K562 (cell line): ENCODE measurements around the gene NDC1. TPM values are rescaled to one million over a fixed set of nuclear protein-coding genes. Genes with fewer than 3 reads are reported as not detected.

Experiments
- ATAC-seq: fragments of 200-7000 bp; cut with Tn5 transposase; 3 replicates; pipeline ENCODE4 v1.9.1; 2020; ENCODE audit warnings: moderate library complexity
- BruUV-seq: library from RNA; stranded (reverse); fragments of 400-500 nt; replicated peaks from 2 replicates; lab custom pipeline; 2021; lab: Mats Ljungman, UMichigan
- CTCF ChIA-PET: fragments of 300-600 bp; formaldehyde crosslinking; extraction: SDS; loops from one replicate; lab custom pipeline; 2021; ENCODE audit warnings: low intra/inter-chr PET ratio; lab: Yijun Ruan, JAX
- POLR2A ChIA-PET: fragments of 300-600, 350-650 bp; sonication (Branson Sonifier 250); formaldehyde crosslinking; extraction: SDS; loops from one replicate; lab custom pipeline; 2021; ENCODE audit warnings: antibody characterized with exemption, inconsistent platforms; lab: Yijun Ruan, JAX
- DNase-seq, 4 experiments: peaks; one replicate each; pipeline versions ENCODE4 v3.0.0 to v3.0.0-alpha.2; 2011 to 2018; ENCODE audit warnings: low spot score in 3 of 4, mixed read lengths in 3 of 4; ENCODE audit errors: extremely low read depth in 1 of 4
- FAIRE-seq: peaks from 2 replicates; lab custom pipeline; 2011; peaks lifted over from hg19 to GRCh38; lab: Jason Lieb, UNC
- H2AFZ ChIP-seq: 2 replicates; pipeline ENCODE4 v1.6.0; 2011; ENCODE audit warnings: low read depth, low read length, control low read depth, inconsistent platforms
- H3K27ac ChIP-seq: fragments of 200-600 bp; 3 replicates; pipeline ENCODE4 v1.8.0; 2011; ENCODE audit warnings: low read depth, mild to moderate bottlenecking, control low read depth, inconsistent platforms, low read length, moderate library complexity, mixed read lengths; ENCODE audit errors: extremely low read depth
- H3K27me3 ChIP-seq, 2 experiments: fragments of 300-600 bp in 1 of 2; 2 replicates in 1 of 2; 3 replicates in 1 of 2; pipeline versions ENCODE4 v1.6.0 to v1.8.0; 2011; ENCODE audit warnings: inconsistent platforms in 2 of 2, low read length in 2 of 2, mild to moderate bottlenecking in 1 of 2, mixed read lengths in 1 of 2, moderate library complexity in 1 of 2; ENCODE audit not compliant: control insufficient read depth in 2 of 2, insufficient read depth in 2 of 2
- H3K36me3 ChIP-seq: fragments of 300-600 bp; 3 replicates; pipeline ENCODE4 v1.8.0; 2011; ENCODE audit warnings: mild to moderate bottlenecking, low read length, inconsistent platforms; ENCODE audit not compliant: control insufficient read depth, insufficient read depth
- H3K4me1 ChIP-seq, 2 experiments: fragments of 200-600 bp in 1 of 2; replicated peaks in 1 of 2; 2 replicates in 1 of 2; 3 replicates in 1 of 2; pipeline versions ENCODE4 v1.5.1 to v1.8.0; 2011; ENCODE audit warnings: inconsistent platforms in 2 of 2, low read length in 2 of 2, mild to moderate bottlenecking in 1 of 2, mixed read lengths in 1 of 2, moderate library complexity in 1 of 2; ENCODE audit not compliant: control insufficient read depth in 2 of 2, insufficient read depth in 2 of 2
- H3K4me2 ChIP-seq: 2 replicates; pipeline ENCODE4 v1.6.1; 2011; ENCODE audit warnings: low read length, control low read depth, inconsistent platforms, mixed read lengths; ENCODE audit not compliant: insufficient read depth
- H3K4me3 ChIP-seq: fragments of 200-600 bp; sonication (generic), shearing (Covaris generic); 2 replicates; pipeline ENCODE4 v1.5.1; 2016; ENCODE audit warnings: control low read depth, inconsistent platforms
- H3K79me2 ChIP-seq: fragments of 200-600 bp; 3 replicates; pipeline ENCODE4 v1.8.0; 2011; ENCODE audit warnings: low read length, inconsistent platforms; ENCODE audit not compliant: control insufficient read depth, insufficient read depth
- H3K9ac ChIP-seq, 2 experiments: 2 replicates each; pipeline versions ENCODE4 v1.6.0 to v1.6.1; 2011; ENCODE audit warnings: low read depth in 2 of 2, low read length in 2 of 2, control low read depth in 1 of 2, inconsistent platforms in 1 of 2, mild to moderate bottlenecking in 1 of 2, mixed read lengths in 1 of 2; ENCODE audit not compliant: insufficient read depth in 1 of 2
- H3K9me1 ChIP-seq: one replicate; pipeline ENCODE4 v1.6.0; 2011; ENCODE audit warnings: inconsistent platforms, mild to moderate bottlenecking, low read length, moderate library complexity; ENCODE audit not compliant: control insufficient read depth, insufficient read depth
- H3K9me3 ChIP-seq: replicated peaks from 2 replicates; pipeline ENCODE4 v1.5.1; 2011; ENCODE audit warnings: low read depth, low read length, inconsistent platforms; ENCODE audit not compliant: control insufficient read depth, insufficient read depth
- H4K20me1 ChIP-seq: replicated peaks from 2 replicates; pipeline ENCODE4 v1.6.1; 2011; ENCODE audit warnings: low read length, inconsistent platforms, mixed read lengths; ENCODE audit not compliant: control insufficient read depth, insufficient read depth
- EHMT2 ChIP-seq: fragments of 450-650 bp; IDR thresholded peaks from 2 replicates; pipeline ENCODE4 v1.6.1; 2018; ENCODE audit warnings: antibody characterized with exemption
- ZHX1 ChIP-seq: fragments of 150-350 bp; conservative IDR thresholded peaks from 2 replicates; pipeline ENCODE4 v1.6.1; 2014; ENCODE audit warnings: low read length
- ZNF668 ChIP-seq: fragments of 250-450 bp; sonication (Bioruptor Pico); IDR thresholded peaks from 2 replicates; pipeline ENCODE4 v1.8.0; 2022; ENCODE audit warnings: mild to moderate bottlenecking, inconsistent platforms
- WGBS: fragments of 100-300 bp; shearing (Covaris generic); methylation state at CpG from one replicate; pipeline ENCODE4 v1.1.6; 2016; ENCODE audit warnings: low coverage, mixed read lengths; ENCODE audit not compliant: insufficient coverage; ENCODE audit errors: missing lambda C conversion rate; 5-methylcytosine and 5-hydroxymethylcytosine counted together
- in situ Hi-C: fragments of 300-500 bp; cut with MboI; formaldehyde crosslinking; loops from 4 replicates; pipeline ENCODE4 v1.15.0; 2018; ENCODE audit warnings: inconsistent platforms, mixed read lengths
- intact Hi-C: fragments of 100-400 bp; cut with micrococcal nuclease; formaldehyde crosslinking; loops from 2 replicates; pipeline ENCODE4 v1.14.2; 2022
- polyA plus RNA-seq, 8 experiments: library from polyadenylated mRNA; depleted of rRNA in 4 of 8; stranded (reverse) in 5 of 8; unstranded in 3 of 8; fragments of >200 nt; fragmentation: Nextera tagmentation in 2 of 8; fragmentation: Illumina TruSeq in 1 of 8; extraction: Ambion mirVana in 2 of 8; extraction: Trizol in 1 of 8; gene quantifications; 2 replicates each; pipeline versions ENCODE4 v1.2.1 to v1.2.3, GENCODE V29; 2011 to 2014; ENCODE audit warnings: inconsistent platforms in 1 of 8, missing spikeins in 1 of 8
- total RNA-seq, 7 experiments: library from RNA; depleted of rRNA in 6 of 7; stranded (reverse); fragments of >200 nt in 6 of 7; fragmentation: Illumina TruSeq in 2 of 7; extraction: Trizol in 2 of 7; gene quantifications; 2 replicates each; pipeline versions ENCODE4 v1.2.1 to v1.2.3, GENCODE V29; 2011 to 2021; ENCODE audit warnings: low replicate concordance in 1 of 7

NDC1 gene
- total and polyA plus RNA-seq, 9 of the 15 experiments (the other 6 are each of a cell fraction or from before 2014, with no cell fraction given) = 26.9 to 102 (median 64.5) TPM

- CTCF ChIA-PET = no interaction called here
- FAIRE-seq (no peak), DNase-seq (no peak), ATAC-seq (no peak)
- no peaks in the 10 kb centered on the region for H3K36me3 ChIP-seq
- POLR2A ChIA-PET = interaction anchor here (1.1 to 2.0 kb wide), 3 partner anchors 10 to 36 kb away, joined by 3 to 7 read pairs (median 5); no protein-coding TSS in a partner anchor
- no peak overlapping the region for H3K9ac ChIP-seq
- intact Hi-C loops (no loop called here), in situ Hi-C loops (no loop called here)
- peaks cover 39 to 43% of the 10 kb centered on the region in 2 experiments for H3K27me3 ChIP-seq
- 0% methylated on average over 8 of the region's 8 CpGs for WGBS
- H3K27ac ChIP-seq = no peak overlapping the region
- TF ChIP-seq ZNF668 (no peak), ZHX1 (no peak), EHMT2 (no peak)
- no peaks in the 10 kb centered on the region for H3K79me2 ChIP-seq
- no TSS peak for BruUV-seq
- no peaks in the 10 kb centered on the region for H3K9me1 ChIP-seq
- H3K4me1 ChIP-seq = no peaks in the 10 kb centered on the region
- H4K20me1 ChIP-seq = peaks cover 6% of the 10 kb centered on the region; the same call in 1 of the 2 replicates
- H3K4me3 ChIP-seq = no peak overlapping the region
- H2AFZ ChIP-seq = no peak overlapping the region
- H3K9me3 ChIP-seq = no peaks in the 10 kb centered on the region
- no peak overlapping the region for H3K4me2 ChIP-seq
Measured at GRCh38 chr1:53726009-53726600, 112.0 kb downstream of the NDC1 start.
